Hepatocyte (in vitro differentiated cells): Measurements from ENCODE around the gene LRRC37A3. TPM values are rescaled to one million over a fixed set of nuclear protein-coding genes. Genes with fewer than 3 reads are reported as not detected.

Source experiments
- DNase-seq: peaks from one replicate; pipeline ENCODE4 v3.0.0-alpha.2; 2016; ENCODE audit warnings: low spot score
- H2AFZ ChIP-seq: fragments of 200-600 bp; sonication (generic); 2 replicates; pipeline ENCODE4 v1.6.0; 2016; ENCODE audit warnings: antibody characterized with exemption, mild to moderate bottlenecking
- H3K27ac ChIP-seq: fragments of 200-600 bp; sonication (generic); 2 replicates; pipeline ENCODE4 v1.5.1; 2016; ENCODE audit warnings: mild to moderate bottlenecking
- H3K27me3 ChIP-seq: fragments of 200-600 bp; sonication (generic); 2 replicates; pipeline ENCODE4 v1.6.1; 2016
- H3K36me3 ChIP-seq: fragments of 200-600 bp; sonication (generic); replicated peaks from 2 replicates; pipeline ENCODE4 v1.5.1; 2016; ENCODE audit warnings: low read depth; ENCODE audit not compliant: insufficient read depth
- H3K4me1 ChIP-seq: fragments of 200-600 bp; sonication (generic); 2 replicates; pipeline ENCODE4 v1.5.1; 2016; ENCODE audit warnings: mild to moderate bottlenecking, moderate library complexity; ENCODE audit not compliant: insufficient read depth
- H3K4me2 ChIP-seq: fragments of 200-600 bp; sonication (generic); 2 replicates; pipeline ENCODE4 v1.6.0; 2016
- H3K4me3 ChIP-seq: fragments of 200-600 bp; sonication (generic); 2 replicates; pipeline ENCODE4 v1.5.1; 2016; ENCODE audit warnings: mild to moderate bottlenecking
- H3K79me2 ChIP-seq: fragments of 200-600 bp; sonication (generic); 2 replicates; pipeline ENCODE4 v1.6.0; 2017; ENCODE audit warnings: mild to moderate bottlenecking
- H3K9me2 ChIP-seq: fragments of 200-600 bp; sonication (generic); replicated peaks from 2 replicates; pipeline ENCODE4 v1.6.0; 2017; ENCODE audit warnings: mild to moderate bottlenecking; ENCODE audit not compliant: insufficient read depth
- H3K9me3 ChIP-seq: fragments of 200-600 bp; sonication (generic); 2 replicates; pipeline ENCODE4 v1.5.1; 2016; ENCODE audit warnings: low read depth, mild to moderate bottlenecking
- H4K20me1 ChIP-seq: fragments of 200-600 bp; sonication (generic); 2 replicates; pipeline ENCODE4 v1.6.0; 2016; ENCODE audit warnings: mild to moderate bottlenecking; ENCODE audit not compliant: insufficient read depth, poor library complexity, severe bottlenecking
- CTCF ChIP-seq: fragments of 200-600 bp; sonication (generic); IDR thresholded peaks from 2 replicates; pipeline ENCODE4 v1.5.1; 2016; ENCODE audit warnings: antibody characterized with exemption, mild to moderate bottlenecking; ENCODE audit not compliant: poor library complexity
- EZH2 ChIP-seq: fragments of 200-600 bp; sonication (generic); IDR thresholded peaks from 2 replicates; pipeline ENCODE4 v1.6.1; 2016; ENCODE audit warnings: antibody characterized with exemption, mild to moderate bottlenecking, borderline replicate concordance
- EZH2phosphoT487 ChIP-seq: fragments of 200-600 bp; sonication (generic); IDR thresholded peaks from one replicate; pipeline ENCODE4 v1.6.1; 2018; ENCODE audit warnings: antibody characterized with exemption, mild to moderate bottlenecking, low read depth, moderate library complexity; ENCODE audit not compliant: unreplicated experiment, severe bottlenecking
- WGBS: methylation state at CpG from one replicate; pipeline ENCODE4 v1.1.6; 2016; ENCODE audit warnings: low lambda C conversion rate; ENCODE audit errors: missing lambda C conversion rate; 5-methylcytosine and 5-hydroxymethylcytosine counted together
- polyA plus RNA-seq: library from polyadenylated mRNA; unstranded; fragments of >200 nt; fragmentation: Nextera tagmentation; extraction: Ambion mirVana; gene quantifications from 2 replicates; pipeline ENCODE4 v1.2.1, GENCODE V29; 2016
- total RNA-seq: library from RNA; depleted of rRNA; stranded (reverse); fragments of >200 nt; gene quantifications from 2 replicates; pipeline ENCODE4 v1.2.3, GENCODE V29; 2014

Gene LRRC37A3
- total and polyA plus RNA-seq, 2 experiments from 2014 or later = 4.3 to 7.2 TPM

GRCh38 chr17:64941761-64942160, 22.5 kb upstream of the LRRC37A3 start:
- H3K4me2 ChIP-seq = no peak overlapping the region
- no peak for DNase-seq
- H4K20me1 ChIP-seq = no peaks in the 10 kb centered on the region
- WGBS = 93% methylated on average over 2 of the region's 2 CpGs
- no peaks in the 10 kb centered on the region for H3K9me2 ChIP-seq
- no peaks in the 10 kb centered on the region for H3K79me2 ChIP-seq
- TF ChIP-seq CTCF (no peak), EZH2 (no peak), EZH2phosphoT487 (no peak)
- H3K27me3 ChIP-seq = no peaks in the 10 kb centered on the region
- no peak overlapping the region for H3K4me3 ChIP-seq
- no peaks in the 10 kb centered on the region for H3K36me3 ChIP-seq
- H3K4me1 ChIP-seq = no peaks in the 10 kb centered on the region
- no peak overlapping the region for H2AFZ ChIP-seq
- H3K27ac ChIP-seq = no peak overlapping the region
- H3K9me3 ChIP-seq = no peaks in the 10 kb centered on the region

- no peaks in the 10 kb centered on the region for H3K27me3 ChIP-seq
- no peaks in the 10 kb centered on the region for H3K9me3 ChIP-seq
- H4K20me1 ChIP-seq = no peaks in the 10 kb centered on the region
- H3K4me2 ChIP-seq = no peak overlapping the region
- TF ChIP-seq CTCF = no peak
- TF ChIP-seq EZH2 = no peak
- TF ChIP-seq EZH2phosphoT487 = no peak
- 98% methylated on average over 3 of the region's 3 CpGs for WGBS
- H3K36me3 ChIP-seq = no peaks in the 10 kb centered on the region
- no peak overlapping the region for H3K4me3 ChIP-seq
- no peaks in the 10 kb centered on the region for H3K79me2 ChIP-seq
- no peak overlapping the region for H3K27ac ChIP-seq
- H2AFZ ChIP-seq = no peak overlapping the region
- H3K9me2 ChIP-seq = no peaks in the 10 kb centered on the region
- DNase-seq = no peak
- no peaks in the 10 kb centered on the region for H3K4me1 ChIP-seq
These were observed 21.8 kb upstream of the LRRC37A3 start for GRCh38 chr17:64941045-64941444.

- no peaks in the 10 kb centered on the region for H3K36me3 ChIP-seq
- no peaks in the 10 kb centered on the region for H3K27me3 ChIP-seq
- H3K27ac ChIP-seq = no peak overlapping the region
- no peak overlapping the region for H2AFZ ChIP-seq
- H3K4me3 ChIP-seq = no peak overlapping the region
- H3K9me2 ChIP-seq = no peaks in the 10 kb centered on the region
- H3K79me2 ChIP-seq = no peaks in the 10 kb centered on the region
- no peaks in the 10 kb centered on the region for H3K4me1 ChIP-seq
- no peak overlapping the region for H3K4me2 ChIP-seq
- WGBS = 86% methylated on average over 4 of the region's 4 CpGs
- no peak for TF ChIP-seq EZH2phosphoT487
- TF ChIP-seq CTCF = no peak
- no peak for TF ChIP-seq EZH2
- H4K20me1 ChIP-seq = no peaks in the 10 kb centered on the region
- no peak for DNase-seq
- no peaks in the 10 kb centered on the region for H3K9me3 ChIP-seq
These were observed 20.8 kb upstream of the LRRC37A3 start for GRCh38 chr17:64940055-64940454.
